GM23338 (cell line): ENCODE results near the gene UXS1.

Experiments used
- CREB1 ChIP-seq: fragments of 250-450 bp; sonication (Bioruptor Pico); IDR thresholded peaks from 2 replicates; pipeline ENCODE4 v1.5.0; 2020; ENCODE audit warnings: low read depth, mild to moderate bottlenecking, moderate library complexity
- CTCF ChIP-seq, 2 experiments: fragments of 200-600 bp in 1 of 2; sonication (generic) in 1 of 2; conservative IDR thresholded peaks; 2 replicates each; pipeline versions ENCODE4 v1.5.1 to v1.6.1; 2016 to 2017; ENCODE audit warnings: antibody characterized with exemption in 2 of 2, low read depth in 2 of 2, mild to moderate bottlenecking in 2 of 2, moderate library complexity in 1 of 2
- EZH2 ChIP-seq: fragments of 200-600 bp; sonication (generic); IDR thresholded peaks from one replicate; pipeline ENCODE4 v1.8.0; 2017; ENCODE audit warnings: antibody characterized with exemption, mild to moderate bottlenecking, low read depth; ENCODE audit not compliant: unreplicated experiment
- EZH2phosphoT487 ChIP-seq: fragments of 200-600 bp; sonication (generic); IDR thresholded peaks from one replicate; pipeline ENCODE4 v1.8.1; 2018; ENCODE audit warnings: antibody characterized with exemption; ENCODE audit not compliant: unreplicated experiment
- JUNB ChIP-seq: IDR thresholded peaks from one replicate; pipeline ENCODE4 v1.6.1; 2016; ENCODE audit warnings: antibody characterized with exemption; ENCODE audit not compliant: unreplicated experiment
- NANOG ChIP-seq: IDR thresholded peaks from 2 replicates; pipeline ENCODE4 v1.6.1; 2016; ENCODE audit warnings: antibody characterized with exemption, borderline replicate concordance
- POLR2AphosphoS5 ChIP-seq: IDR thresholded peaks from 2 replicates; pipeline ENCODE4 v1.6.1; 2016; ENCODE audit warnings: antibody characterized with exemption, low read depth
- REST ChIP-seq: IDR thresholded peaks from one replicate; pipeline ENCODE4 v1.6.1; 2018; ENCODE audit warnings: antibody characterized with exemption; ENCODE audit not compliant: unreplicated experiment
- ZNF114 ChIP-seq: fragments of 250-450 bp; sonication (Bioruptor Pico); IDR thresholded peaks from 2 replicates; pipeline ENCODE4 v1.5.0; 2020; ENCODE audit warnings: mild to moderate bottlenecking, moderate library complexity
- TF ChIP-seq, protein P1 (sequence below): IDR thresholded peaks from 2 replicates; pipeline ENCODE4 v1.6.1; 2016; ENCODE audit warnings: antibody characterized with exemption

GRCh38 chr2:106053581-106053980 lies 140.5 kb downstream of the UXS1 start:
- no peak for TF ChIP-seq CTCF (conservative IDR thresholded peaks at IDR 0.05; ENCODE audit: low read depth in 2 of 2)
- no peak for TF ChIP-seq JUNB
- TF ChIP-seq, protein P1, sequence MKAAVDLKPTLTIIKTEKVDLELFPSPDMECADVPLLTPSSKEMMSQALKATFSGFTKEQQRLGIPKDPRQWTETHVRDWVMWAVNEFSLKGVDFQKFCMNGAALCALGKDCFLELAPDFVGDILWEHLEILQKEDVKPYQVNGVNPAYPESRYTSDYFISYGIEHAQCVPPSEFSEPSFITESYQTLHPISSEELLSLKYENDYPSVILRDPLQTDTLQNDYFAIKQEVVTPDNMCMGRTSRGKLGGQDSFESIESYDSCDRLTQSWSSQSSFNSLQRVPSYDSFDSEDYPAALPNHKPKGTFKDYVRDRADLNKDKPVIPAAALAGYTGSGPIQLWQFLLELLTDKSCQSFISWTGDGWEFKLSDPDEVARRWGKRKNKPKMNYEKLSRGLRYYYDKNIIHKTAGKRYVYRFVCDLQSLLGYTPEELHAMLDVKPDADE: no peak
- TF ChIP-seq POLR2AphosphoS5: no peak
- no peak for TF ChIP-seq EZH2phosphoT487
- no peak for TF ChIP-seq EZH2
- TF ChIP-seq REST: no peak
- TF ChIP-seq ZNF114 (CRISPR knock-in tag): no peak
- no peak for TF ChIP-seq CREB1 (CRISPR knock-in tag)
- TF ChIP-seq NANOG: no peak
